ENCODE data around the gene DSCAML1.

Gene DSCAML1

GRCh38 chr11:117480221-117480620 lies 316.8 kb downstream of the DSCAML1 start:
- no peak for DNase-seq

DNA sequence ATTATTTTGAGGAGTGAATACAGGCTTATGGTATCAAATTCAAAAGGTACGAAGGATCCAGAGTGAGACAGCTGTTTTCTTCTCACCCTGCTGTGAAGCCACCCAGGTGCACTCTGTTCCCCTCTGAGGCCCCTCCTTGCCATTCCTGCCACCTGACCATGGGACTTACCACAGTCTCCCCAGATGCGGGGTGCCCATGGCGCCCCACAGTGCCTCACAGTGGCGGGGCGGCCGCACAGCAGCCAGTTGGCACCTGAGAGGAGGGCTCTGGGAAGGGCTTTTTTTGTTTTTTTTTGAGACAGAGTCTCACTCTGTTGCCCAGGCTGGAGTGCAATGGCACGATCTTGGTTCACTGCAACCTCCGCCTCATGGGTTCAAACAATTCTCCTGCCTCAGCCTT lies 317.6 kb downstream of the DSCAML1 start:
- DNase-seq = no peak

DNA sequence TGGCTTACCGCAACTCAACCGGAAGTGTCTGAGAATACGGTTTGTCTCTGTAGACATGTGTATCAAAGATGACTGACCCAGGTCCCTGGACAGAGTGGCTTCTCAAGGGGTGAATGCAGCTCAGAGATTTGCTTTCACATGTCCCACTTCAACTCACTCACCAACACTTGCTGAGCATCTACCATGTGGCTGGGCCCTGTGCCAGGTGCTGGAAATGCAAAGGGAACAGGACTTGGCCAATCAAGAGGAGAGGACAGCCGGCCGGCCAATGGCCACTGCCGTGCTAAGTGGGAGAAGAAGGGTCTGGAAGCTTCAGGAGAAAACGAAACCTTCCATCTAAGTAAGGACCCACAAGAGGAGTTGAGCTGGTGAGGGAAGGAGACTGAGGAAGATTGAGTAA lies 318.1 kb downstream of the DSCAML1 start:
- no peak for DNase-seq

GRCh38 chr11:117478126-117478860 lies 318.7 kb downstream of the DSCAML1 start:
- no peak for DNase-seq

DNA sequence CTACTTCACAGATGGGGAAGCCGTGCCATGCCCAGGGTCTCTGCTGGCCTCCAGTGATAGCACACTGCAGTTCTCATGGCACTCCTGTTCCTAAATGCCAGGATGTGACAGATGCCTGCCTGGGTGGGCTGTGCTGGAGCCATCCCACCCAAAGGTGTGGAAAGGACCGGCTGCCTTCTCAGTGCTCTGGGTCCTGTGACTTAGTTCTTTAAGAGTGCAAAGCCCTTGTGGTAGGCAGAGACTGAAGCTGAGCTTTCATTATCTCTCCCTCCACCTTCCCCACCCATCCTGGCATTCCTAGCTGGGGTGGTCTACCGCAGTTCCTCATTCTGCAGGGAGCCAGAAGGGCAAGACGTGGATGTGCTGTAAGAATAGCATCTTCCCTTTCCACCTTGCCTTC lies 319.3 kb downstream of the DSCAML1 start:
- DNase-seq = no peak

GRCh38 chr11:117476531-117477142 lies 320.4 kb downstream of the DSCAML1 start:
- DNase-seq = no peak

- DNase-seq = no peak
Measured at GRCh38 chr11:117475716-117476530, 321.1 kb downstream of the DSCAML1 start.

- DNase-seq = no peak
Measured at GRCh38 chr11:117473481-117474091, 323.4 kb downstream of the DSCAML1 start.

DNA sequence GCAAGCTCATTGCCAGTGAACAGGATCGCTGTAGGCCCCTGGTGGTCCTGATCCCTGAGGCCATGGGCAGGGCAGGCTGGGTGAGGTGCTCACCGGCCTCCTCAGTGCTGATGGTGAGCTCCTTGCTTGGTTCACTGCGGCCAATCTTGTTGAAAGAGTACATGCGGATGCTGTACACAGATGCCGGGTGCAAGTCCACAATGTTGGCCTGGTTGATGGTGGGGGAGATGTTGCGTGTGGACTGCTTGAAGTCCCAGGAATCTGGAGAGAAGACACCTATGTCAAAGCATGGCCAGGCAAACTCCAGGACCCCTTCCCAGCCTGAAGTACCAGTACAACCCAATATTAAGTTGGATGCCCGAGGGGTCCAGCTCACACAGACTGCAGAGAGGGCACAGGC lies 325.2 kb downstream of the DSCAML1 start:
- DNase-seq = no peak

DNA sequence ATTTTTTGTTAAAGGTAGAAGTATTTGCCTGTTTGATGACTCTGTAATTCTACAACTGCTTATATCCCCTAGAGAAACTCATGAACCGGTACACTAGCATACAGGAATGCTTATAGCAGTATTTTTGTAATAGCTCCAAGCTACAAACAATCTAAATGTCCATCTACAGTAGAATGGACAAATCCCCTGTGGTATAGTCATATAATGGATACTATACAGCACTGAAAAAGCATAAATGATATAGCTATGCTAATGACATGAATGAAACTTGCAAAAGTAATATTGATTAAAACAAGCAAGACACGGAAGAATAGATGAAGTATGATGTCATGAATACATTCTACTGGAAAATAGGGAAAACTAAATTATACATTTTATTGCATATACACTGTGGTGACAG lies 326.4 kb downstream of the DSCAML1 start:
- DNase-seq = no peak

GRCh38 chr11:117468888-117469287 lies 328.1 kb downstream of the DSCAML1 start:
- no peak for DNase-seq

- DNase-seq = no peak
Measured at GRCh38 chr11:117467770-117468169, 329.2 kb downstream of the DSCAML1 start.

GRCh38 chr11:117466966-117467365 lies 330.1 kb downstream of the DSCAML1 start:
- no peak for DNase-seq

- DNase-seq = no peak
Measured at GRCh38 chr11:117465236-117465997, 331.6 kb downstream of the DSCAML1 start.

DNA sequence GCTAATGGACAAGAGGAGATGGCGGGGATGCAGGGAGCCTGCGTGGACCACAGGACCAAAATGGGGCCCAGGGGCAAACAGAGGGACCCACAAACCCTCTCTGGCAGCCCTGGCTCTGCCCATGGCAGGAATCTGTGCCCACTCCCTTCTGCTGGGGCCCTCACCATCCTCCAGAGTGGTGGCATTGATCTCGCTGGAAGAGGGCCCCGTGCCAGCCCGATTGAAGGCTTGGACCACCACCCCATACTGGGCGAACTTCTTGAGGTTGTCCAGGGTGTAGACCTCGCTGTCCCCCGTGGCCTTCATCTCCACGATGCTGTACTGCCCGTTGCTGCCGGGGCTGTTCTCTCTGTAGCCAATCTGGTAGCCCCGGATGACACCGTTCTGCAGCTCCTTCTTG lies 332.2 kb downstream of the DSCAML1 start:
- DNase-seq = no peak

GRCh38 chr11:117462864-117463247 lies 334.2 kb downstream of the DSCAML1 start:
- DNase-seq = no peak

DNA sequence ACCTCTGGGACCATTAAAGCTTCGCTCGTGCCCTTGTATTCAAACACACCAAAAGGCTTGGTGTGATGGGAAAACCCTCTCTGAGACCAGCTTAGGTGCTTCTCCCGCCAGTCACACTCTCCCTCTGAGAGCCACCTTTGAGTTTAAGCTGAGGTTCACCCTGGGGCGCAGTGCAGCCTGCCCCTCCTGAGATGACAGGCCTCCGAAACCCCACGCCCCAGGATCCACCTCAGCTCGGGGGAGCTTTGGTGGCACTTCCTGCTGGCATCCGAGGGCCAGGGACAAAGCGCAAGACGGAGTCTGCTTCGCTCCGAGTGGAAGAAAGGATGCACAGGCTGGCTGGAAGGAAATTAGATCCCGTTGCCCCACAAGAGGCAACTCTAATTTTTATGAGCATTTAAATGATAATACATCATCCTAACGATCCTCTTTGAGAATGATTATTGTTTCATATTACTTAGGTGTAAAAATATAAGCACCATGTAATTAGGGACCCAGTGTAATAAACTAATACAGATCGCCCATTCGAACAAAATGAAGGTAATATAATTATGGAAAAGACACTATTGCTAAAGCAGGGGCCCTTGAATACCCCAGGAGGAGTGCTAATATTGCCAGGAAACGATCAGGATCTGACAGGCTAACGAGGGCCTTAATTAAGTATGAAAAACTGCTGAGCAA lies 334.7 kb downstream of the DSCAML1 start:
- no peak for DNase-seq

DNA sequence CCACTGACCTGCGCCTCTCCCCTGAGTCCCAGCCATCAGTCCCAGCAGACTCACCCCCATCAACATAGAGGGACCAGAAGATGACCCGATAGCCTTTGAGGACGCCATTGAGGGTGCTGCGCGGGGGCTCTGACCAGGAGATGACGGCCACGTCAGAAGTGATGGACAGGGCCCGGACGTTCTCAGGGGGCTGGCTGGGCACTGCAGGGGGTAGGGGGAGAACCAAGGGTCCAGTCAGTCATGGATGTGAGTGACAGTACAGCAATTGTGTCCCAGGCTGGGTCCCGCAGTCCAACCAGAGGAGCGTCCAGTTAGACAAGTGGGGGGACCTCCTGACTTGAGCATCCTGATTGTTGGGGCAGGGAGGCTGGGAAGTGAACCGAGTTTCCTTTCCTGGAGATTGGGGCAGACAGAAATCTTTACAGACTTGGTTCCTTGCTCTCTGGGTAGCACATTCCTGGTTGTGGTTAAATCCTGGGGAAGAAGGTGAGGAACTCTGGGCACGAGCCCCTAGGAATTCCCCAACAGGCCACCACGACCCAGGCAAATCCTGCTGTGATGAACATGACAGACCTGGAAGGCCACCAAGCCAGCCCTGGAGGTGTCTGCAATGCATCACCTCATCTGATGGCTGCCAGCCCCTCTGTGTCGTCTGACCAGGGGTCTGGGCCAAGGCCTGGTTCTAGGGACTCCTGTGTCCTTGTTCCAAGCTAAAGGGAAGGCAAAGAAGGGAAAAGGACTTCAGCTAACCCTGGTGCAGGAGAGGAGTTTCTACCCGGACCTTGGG lies 335.4 kb downstream of the DSCAML1 start:
- no peak for DNase-seq

- no peak for DNase-seq
Measured at GRCh38 chr11:117459979-117460300, 337.1 kb downstream of the DSCAML1 start.

- DNase-seq = no peak
Measured at GRCh38 chr11:117459123-117459978, 337.7 kb downstream of the DSCAML1 start.

Data from effector CD8-positive, alpha-beta T cell (primary cell).